Mesendoderm (in vitro differentiated cells): Measurements from ENCODE around the gene CXCL11.

ENCODE experiments used
- DNase-seq: peaks from one replicate; pipeline ENCODE4 v3.0.0; 2013
- H2AK5ac ChIP-seq: 2 replicates; pipeline ENCODE4 v1.6.1; 2013; ENCODE audit warnings: low read length, inconsistent platforms
- H2BK120ac ChIP-seq: 2 replicates; pipeline ENCODE4 v1.6.1; 2013; ENCODE audit warnings: low read depth, mild to moderate bottlenecking, low read length, moderate library complexity, mixed read lengths
- H2BK15ac ChIP-seq: replicated peaks from 2 replicates; pipeline ENCODE4 v1.6.1; 2013; ENCODE audit warnings: low read depth, mild to moderate bottlenecking, moderate library complexity
- H2BK5ac ChIP-seq: 2 replicates; pipeline ENCODE4 v1.6.1; 2013; ENCODE audit warnings: low read length, inconsistent platforms
- H3K18ac ChIP-seq: 2 replicates; pipeline ENCODE4 v1.6.1; 2013; ENCODE audit warnings: mild to moderate bottlenecking, low read length, mixed read lengths
- H3K23ac ChIP-seq: one replicate; pipeline ENCODE4 v1.6.1; 2013; ENCODE audit warnings: low read length
- H3K27ac ChIP-seq: 2 replicates; pipeline ENCODE4 v1.5.1; 2013; ENCODE audit warnings: low read depth, mild to moderate bottlenecking, inconsistent platforms, low read length, moderate library complexity
- H3K27me3 ChIP-seq: 2 replicates; pipeline ENCODE4 v1.6.1; 2013; ENCODE audit warnings: low read length, control low read depth, mild to moderate bottlenecking, inconsistent platforms; ENCODE audit not compliant: insufficient read depth, poor library complexity
- H3K36me3 ChIP-seq: 2 replicates; pipeline ENCODE4 v1.6.1; 2013; ENCODE audit warnings: low read length, inconsistent platforms; ENCODE audit not compliant: control insufficient read depth, insufficient read depth
- H3K4ac ChIP-seq: one replicate; pipeline ENCODE4 v1.6.1; 2013; ENCODE audit warnings: low read depth, mild to moderate bottlenecking, low read length, moderate library complexity
- H3K4me1 ChIP-seq: 2 replicates; pipeline ENCODE4 v1.6.1; 2013; ENCODE audit warnings: low read depth, low read length, inconsistent platforms; ENCODE audit not compliant: control insufficient read depth
- H3K4me2 ChIP-seq: 2 replicates; pipeline ENCODE4 v1.6.1; 2013; ENCODE audit warnings: low read length
- H3K4me3 ChIP-seq: 2 replicates; pipeline ENCODE4 v1.5.1; 2013; ENCODE audit warnings: mild to moderate bottlenecking, low read length
- H3K56ac ChIP-seq: one replicate; pipeline ENCODE4 v1.6.1; 2013; ENCODE audit warnings: low read length
- H3K79me1 ChIP-seq: 2 replicates; pipeline ENCODE4 v1.6.1; 2013; ENCODE audit warnings: low read length, inconsistent platforms
- H3K79me2 ChIP-seq: 2 replicates; pipeline ENCODE4 v1.6.1; 2013; ENCODE audit warnings: mild to moderate bottlenecking, low read length; ENCODE audit not compliant: control insufficient read depth, insufficient read depth
- H3K9ac ChIP-seq: 2 replicates; pipeline ENCODE4 v1.6.1; 2013; ENCODE audit warnings: low read length, inconsistent platforms
- H4K5ac ChIP-seq: one replicate; pipeline ENCODE4 v1.6.1; 2013; ENCODE audit warnings: low read length
- H4K8ac ChIP-seq: one replicate; pipeline ENCODE4 v1.6.1; 2013; ENCODE audit warnings: low read depth, mild to moderate bottlenecking, control low read depth, low read length, moderate library complexity
- WGBS: extraction: QIAGEN DNeasy Blood & Tissue Kit; methylation state at CpG from one replicate; pipeline ENCODE4 v1.1.7; 2013; ENCODE audit warnings: low lambda C conversion rate, missing lambda C conversion rate; ENCODE audit not compliant: insufficient coverage; ENCODE audit errors: extremely low coverage; 5-methylcytosine and 5-hydroxymethylcytosine counted together

The CXCL11 gene

DNA sequence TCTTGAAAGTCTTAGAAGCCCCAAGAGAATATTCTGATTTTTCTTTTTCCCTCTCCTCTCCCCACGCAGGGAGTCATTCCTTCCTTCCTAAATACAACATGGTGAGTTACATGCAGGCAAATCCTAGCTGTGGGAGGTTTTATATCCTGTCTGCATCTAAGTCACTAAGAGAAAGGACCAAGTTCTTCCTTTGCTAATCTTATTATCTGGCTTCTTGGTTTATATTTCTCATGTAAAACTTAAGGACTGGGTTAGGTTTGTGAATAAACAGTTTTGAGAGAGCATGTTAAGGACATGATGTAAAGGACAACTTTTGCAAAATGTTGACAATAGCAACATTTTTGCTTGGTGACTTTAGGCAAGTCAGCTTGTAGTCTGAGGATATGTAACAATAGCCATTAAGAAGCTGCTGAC lies 23.5 kb downstream of the CXCL11 start:
- Histone ChIP-seq H4K8ac (no peak overlapping the region), H3K18ac (no peak overlapping the region), H2BK15ac (no peak overlapping the region), H3K4me2 (no peak overlapping the region), H3K27ac (no peak overlapping the region), H2BK5ac (no peak overlapping the region), H3K9ac (no peak overlapping the region), H3K27me3 (no peaks in the 10 kb centered on the region), H2BK120ac (no peak overlapping the region), H3K56ac (no peak overlapping the region), H3K79me1 (no peaks in the 10 kb centered on the region), H3K4me3 (no peak overlapping the region), H3K4ac (no peak overlapping the region), H3K4me1 (no peaks in the 10 kb centered on the region), H3K36me3 (no peaks in the 10 kb centered on the region), H3K23ac (no peak overlapping the region), H3K79me2 (no peaks in the 10 kb centered on the region), H4K5ac (no peak overlapping the region), H2AK5ac (no peak overlapping the region)
- no CpG with 5 or more reads among the region's 1 CpG for WGBS
- DNase-seq, result no peak

DNA sequence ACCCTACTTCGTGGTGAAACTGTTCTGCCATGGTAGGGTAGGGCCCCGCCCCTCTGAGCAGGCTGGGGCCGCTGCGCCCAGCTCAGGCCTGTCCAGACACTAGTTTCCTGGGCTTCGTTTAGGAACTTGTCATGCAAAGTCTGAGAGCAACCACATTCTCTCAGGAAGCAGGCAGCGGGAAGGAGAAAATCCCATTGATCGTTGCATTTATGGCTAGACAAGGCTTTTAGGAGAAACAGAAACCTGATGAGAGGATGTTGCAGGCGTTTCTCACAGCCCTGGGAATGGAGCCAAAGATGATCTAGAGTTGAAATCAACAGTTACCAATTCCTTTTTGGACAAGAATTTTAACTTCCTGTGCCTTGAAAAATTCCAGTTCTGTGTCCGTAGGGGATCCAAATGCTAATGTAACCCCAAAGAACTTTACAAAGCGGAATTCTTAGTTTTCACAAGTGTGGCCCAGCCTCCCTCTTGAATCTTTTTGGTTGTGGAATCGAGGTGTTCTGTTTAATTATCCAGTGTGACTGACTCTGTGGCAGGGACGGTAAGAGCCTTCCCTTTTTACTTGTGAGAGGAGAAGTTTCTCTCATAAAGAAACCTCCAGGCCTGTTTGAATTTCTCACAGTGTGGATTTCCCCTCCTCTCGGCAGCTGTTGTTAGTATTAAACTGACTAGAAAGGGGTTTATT lies 24.0 kb downstream of the CXCL11 start:
- Histone ChIP-seq H2BK120ac (no peak overlapping the region), H3K4me1 (no peaks in the 10 kb centered on the region), H3K36me3 (no peaks in the 10 kb centered on the region), H3K23ac (no peak overlapping the region), H3K79me1 (no peaks in the 10 kb centered on the region), H2AK5ac (no peak overlapping the region), H3K4ac (no peak overlapping the region), H2BK5ac (no peak overlapping the region), H4K5ac (no peak overlapping the region), H3K79me2 (no peaks in the 10 kb centered on the region), H4K8ac (no peak overlapping the region), H3K9ac (no peak overlapping the region), H3K56ac (no peak overlapping the region), H3K4me2 (no peak overlapping the region), H3K27ac (no peak overlapping the region), H3K4me3 (no peak overlapping the region), H3K18ac (peak overlapping the region; percentile 24), H2BK15ac (no peak overlapping the region), H3K27me3 (no peaks in the 10 kb centered on the region)
- no CpG with 5 or more reads among the region's 13 CpGs for WGBS
- no peak for DNase-seq

DNA sequence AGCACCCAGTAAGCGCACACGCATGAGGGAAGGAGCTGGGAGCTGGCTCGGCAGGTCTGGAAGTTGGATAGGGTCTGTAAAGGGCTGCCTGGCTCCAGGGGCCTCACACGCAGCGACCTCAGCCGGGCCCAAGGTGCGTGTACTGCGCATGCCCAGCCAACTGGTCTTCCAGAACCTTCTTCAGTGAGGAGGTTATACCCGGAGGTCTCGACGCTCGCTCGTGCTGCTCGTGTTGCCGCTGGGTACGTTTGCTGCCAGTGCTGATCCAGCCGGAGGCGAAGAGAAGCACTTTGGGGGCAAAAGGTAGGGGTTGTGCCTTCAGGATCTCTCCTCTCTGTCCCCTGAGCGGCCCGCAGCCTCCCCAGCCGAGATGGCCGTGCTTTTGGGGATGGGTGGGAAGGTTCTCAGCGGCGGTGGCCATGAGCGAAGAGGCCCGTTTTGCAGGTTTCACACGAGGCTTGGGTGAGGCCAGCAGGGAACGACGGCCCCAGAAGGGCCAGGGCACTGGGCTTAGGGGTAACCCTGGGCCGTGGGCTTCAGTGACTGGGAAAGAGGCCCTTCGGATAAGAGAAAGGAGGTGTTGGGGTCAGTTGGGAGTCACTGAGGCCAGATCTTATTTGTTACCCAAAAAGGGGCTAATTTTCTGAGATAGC lies 24.7 kb downstream of the CXCL11 start:
- no peaks in the 10 kb centered on the region for H3K79me2 ChIP-seq
- no peak overlapping the region for H3K27ac ChIP-seq
- H3K79me1 ChIP-seq, result no peaks in the 10 kb centered on the region
- no peaks in the 10 kb centered on the region for H3K4me1 ChIP-seq
- no peak overlapping the region for H3K23ac ChIP-seq
- H2BK15ac ChIP-seq, result no peak overlapping the region
- H2AK5ac ChIP-seq, result no peak overlapping the region
- H3K4ac ChIP-seq, result no peak overlapping the region
- no peak overlapping the region for H2BK5ac ChIP-seq
- DNase-seq, result no peak
- no peak overlapping the region for H3K18ac ChIP-seq
- no peak overlapping the region for H3K4me2 ChIP-seq
- no peak overlapping the region for H2BK120ac ChIP-seq
- no peak overlapping the region for H3K4me3 ChIP-seq
- H3K56ac ChIP-seq, result no peak overlapping the region
- no peak overlapping the region for H4K5ac ChIP-seq
- H3K9ac ChIP-seq, result no peak overlapping the region
- H4K8ac ChIP-seq, result no peak overlapping the region
- no CpG with 5 or more reads among the region's 31 CpGs for WGBS
- H3K36me3 ChIP-seq, result no peaks in the 10 kb centered on the region
- H3K27me3 ChIP-seq, result no peaks in the 10 kb centered on the region

DNA sequence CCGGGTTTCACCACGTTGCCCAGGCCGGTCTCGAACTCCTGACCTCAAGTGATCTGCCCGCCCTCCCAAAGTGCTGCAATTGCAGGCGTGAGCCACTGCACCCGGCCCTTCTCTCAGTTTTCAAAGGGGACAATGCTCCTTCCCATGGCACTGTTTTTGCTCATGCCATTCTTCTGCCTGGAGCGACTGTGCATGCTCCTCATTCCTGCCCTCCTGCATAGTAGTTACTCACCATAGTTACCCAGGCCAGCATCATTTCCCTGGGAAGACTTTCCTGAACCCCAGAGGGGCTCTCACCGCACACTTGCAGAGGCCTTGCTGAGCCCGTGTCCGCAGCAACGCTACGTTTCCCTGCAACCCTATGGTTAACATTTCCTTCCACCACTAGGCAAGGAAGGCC lies 25.3 kb downstream of the CXCL11 start:
- no peak overlapping the region for H4K8ac ChIP-seq
- no peak overlapping the region for H3K23ac ChIP-seq
- H2BK120ac ChIP-seq, result no peak overlapping the region
- no peak for DNase-seq
- H3K9ac ChIP-seq, result no peak overlapping the region
- no peaks in the 10 kb centered on the region for H3K36me3 ChIP-seq
- H3K27ac ChIP-seq, result no peak overlapping the region
- H3K79me1 ChIP-seq, result no peaks in the 10 kb centered on the region
- H3K56ac ChIP-seq, result no peak overlapping the region
- WGBS, result no CpG with 5 or more reads among the region's 13 CpGs
- no peak overlapping the region for H3K4me2 ChIP-seq
- no peak overlapping the region for H3K4me3 ChIP-seq
- H2BK15ac ChIP-seq, result no peak overlapping the region
- no peaks in the 10 kb centered on the region for H3K4me1 ChIP-seq
- no peak overlapping the region for H2AK5ac ChIP-seq
- H4K5ac ChIP-seq, result no peak overlapping the region
- no peak overlapping the region for H3K18ac ChIP-seq
- H3K27me3 ChIP-seq, result no peaks in the 10 kb centered on the region
- no peak overlapping the region for H3K4ac ChIP-seq
- no peak overlapping the region for H2BK5ac ChIP-seq
- H3K79me2 ChIP-seq, result no peaks in the 10 kb centered on the region

DNA sequence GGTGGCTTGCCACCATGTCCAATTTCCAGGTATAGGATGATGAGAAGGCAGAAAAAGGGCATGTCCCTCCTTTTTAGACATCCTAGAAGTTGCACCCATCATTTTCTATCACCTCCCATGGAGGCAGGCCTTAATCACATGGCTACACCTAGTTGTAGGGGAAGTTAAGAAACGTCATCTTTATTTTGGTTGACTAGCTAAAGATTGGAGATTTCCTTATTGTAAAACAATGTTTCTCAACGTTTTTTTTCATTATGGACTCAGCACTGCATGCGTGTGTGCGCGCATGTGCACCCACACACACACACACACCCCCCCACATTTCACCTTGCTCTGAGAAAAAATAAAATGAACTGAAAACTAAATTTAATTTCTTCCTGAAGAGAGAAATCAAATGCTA lies 26.6 kb downstream of the CXCL11 start:
- no peak overlapping the region for H3K18ac ChIP-seq
- H3K4me1 ChIP-seq, result no peaks in the 10 kb centered on the region
- no peak overlapping the region for H2BK15ac ChIP-seq
- H3K79me1 ChIP-seq, result no peaks in the 10 kb centered on the region
- no peak overlapping the region for H3K27ac ChIP-seq
- H4K8ac ChIP-seq, result no peak overlapping the region
- H2BK5ac ChIP-seq, result no peak overlapping the region
- no peak overlapping the region for H3K9ac ChIP-seq
- no CpG with 5 or more reads among the region's 5 CpGs for WGBS
- no peaks in the 10 kb centered on the region for H3K79me2 ChIP-seq
- H3K27me3 ChIP-seq, result no peaks in the 10 kb centered on the region
- no peaks in the 10 kb centered on the region for H3K36me3 ChIP-seq
- H2AK5ac ChIP-seq, result no peak overlapping the region
- H3K4ac ChIP-seq, result no peak overlapping the region
- H3K4me2 ChIP-seq, result no peak overlapping the region
- H3K23ac ChIP-seq, result no peak overlapping the region
- H2BK120ac ChIP-seq, result no peak overlapping the region
- no peak overlapping the region for H4K5ac ChIP-seq
- no peak overlapping the region for H3K56ac ChIP-seq
- no peak for DNase-seq
- no peak overlapping the region for H3K4me3 ChIP-seq
